ENCODE measurements around the gene CAMK2D.

The CAMK2D gene

GRCh38 chr4:113502906-113503305, 258.6 kb downstream of the CAMK2D start:
- no peaks in the 10 kb centered on the region for H3K36me3 ChIP-seq (ENCODE audit: insufficient read depth, low read length)
- no peak overlapping the region for H3K27ac ChIP-seq
- no peak overlapping the region for H3K9ac ChIP-seq (ENCODE audit: insufficient read length)
- DNase-seq (ENCODE audit: low read depth, low spot score): no peak
- no peak overlapping the region for H3K4me3 ChIP-seq
- no peaks in the 10 kb centered on the region for H3K9me3 ChIP-seq (ENCODE audit: low read depth, low read length)
- TF ChIP-seq FOXP2 (optimal IDR thresholded peaks at IDR 0.05; ENCODE audit: control extremely low read depth, extremely low read length, insufficient read depth) (no peak), POLR2AphosphoS5 (IDR thresholded peaks at IDR 0.05; ENCODE audit: borderline replicate concordance, low read depth, low read length) (no peak), EZH2 (IDR thresholded peaks at IDR 0.05) (no peak)

DNA sequence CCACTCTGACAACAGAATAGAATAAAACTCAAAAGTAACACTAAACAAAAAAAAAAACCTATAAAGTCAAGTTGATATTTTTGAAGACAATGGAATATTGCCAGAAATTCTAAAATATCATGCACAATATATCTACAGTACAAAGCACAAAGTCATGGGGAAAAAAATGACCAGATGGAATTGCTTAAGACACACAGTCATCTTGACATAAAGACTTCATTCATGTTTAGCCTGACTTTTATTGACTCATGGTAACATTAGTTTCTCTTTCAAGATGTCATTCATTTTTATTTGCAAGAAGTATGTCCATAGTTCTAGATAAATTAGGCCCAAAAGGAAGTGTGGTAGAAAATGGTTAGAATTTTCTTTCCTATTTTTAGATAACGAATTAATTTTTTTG, 259.1 kb downstream of the CAMK2D start:
- no peak overlapping the region for H3K27ac ChIP-seq
- no peak for DNase-seq (ENCODE audit: low read depth, low spot score)
- H3K9me3 ChIP-seq (ENCODE audit: low read depth, low read length): no peaks in the 10 kb centered on the region
- TF ChIP-seq FOXP2 (optimal IDR thresholded peaks at IDR 0.05; ENCODE audit: control extremely low read depth, extremely low read length, insufficient read depth) (no peak), EZH2 (IDR thresholded peaks at IDR 0.05) (no peak), POLR2AphosphoS5 (IDR thresholded peaks at IDR 0.05; ENCODE audit: borderline replicate concordance, low read depth, low read length) (no peak)
- no peak overlapping the region for H3K9ac ChIP-seq (ENCODE audit: insufficient read length)
- no peaks in the 10 kb centered on the region for H3K36me3 ChIP-seq (ENCODE audit: insufficient read depth, low read length)
- H3K4me3 ChIP-seq: no peak overlapping the region

- H3K9ac ChIP-seq (ENCODE audit: insufficient read length): no peak overlapping the region
- no peaks in the 10 kb centered on the region for H3K36me3 ChIP-seq (ENCODE audit: insufficient read depth, low read length)
- H3K4me3 ChIP-seq: no peak overlapping the region
- no peaks in the 10 kb centered on the region for H3K9me3 ChIP-seq (ENCODE audit: low read depth, low read length)
- TF ChIP-seq FOXP2 (optimal IDR thresholded peaks at IDR 0.05; ENCODE audit: control extremely low read depth, extremely low read length, insufficient read depth): no peak
- TF ChIP-seq EZH2 (IDR thresholded peaks at IDR 0.05): no peak
- TF ChIP-seq POLR2AphosphoS5 (IDR thresholded peaks at IDR 0.05; ENCODE audit: borderline replicate concordance, low read depth, low read length): no peak
- no peak for DNase-seq (ENCODE audit: low read depth, low spot score)
- no peak overlapping the region for H3K27ac ChIP-seq
These were observed 261.1 kb downstream of the CAMK2D start for GRCh38 chr4:113500424-113500823.

- H3K9ac ChIP-seq (ENCODE audit: insufficient read length): no peak overlapping the region
- no peak overlapping the region for H3K27ac ChIP-seq
- no peak for TF ChIP-seq EZH2 (IDR thresholded peaks at IDR 0.05)
- TF ChIP-seq POLR2AphosphoS5 (IDR thresholded peaks at IDR 0.05; ENCODE audit: borderline replicate concordance, low read depth, low read length): no peak
- no peak for TF ChIP-seq FOXP2 (optimal IDR thresholded peaks at IDR 0.05; ENCODE audit: control extremely low read depth, extremely low read length, insufficient read depth)
- no peak overlapping the region for H3K4me3 ChIP-seq
- no peaks in the 10 kb centered on the region for H3K36me3 ChIP-seq (ENCODE audit: insufficient read depth, low read length)
- no peak for DNase-seq (ENCODE audit: low read depth, low spot score)
- no peaks in the 10 kb centered on the region for H3K9me3 ChIP-seq (ENCODE audit: low read depth, low read length)
These were observed 261.8 kb downstream of the CAMK2D start for GRCh38 chr4:113499696-113500095.

- Histone ChIP-seq H3K27ac (no peak overlapping the region), H3K4me3 (no peak overlapping the region), H3K9ac (ENCODE audit: insufficient read length) (no peak overlapping the region), H3K9me3 (ENCODE audit: low read depth, low read length) (no peaks in the 10 kb centered on the region), H3K36me3 (ENCODE audit: insufficient read depth, low read length) (no peaks in the 10 kb centered on the region)
- TF ChIP-seq FOXP2 (optimal IDR thresholded peaks at IDR 0.05; ENCODE audit: control extremely low read depth, extremely low read length, insufficient read depth) (no peak), EZH2 (IDR thresholded peaks at IDR 0.05) (no peak)
- no peak for DNase-seq (ENCODE audit: low read depth, low spot score)
These were observed 262.4 kb downstream of the CAMK2D start for GRCh38 chr4:113499166-113499565.

DNA sequence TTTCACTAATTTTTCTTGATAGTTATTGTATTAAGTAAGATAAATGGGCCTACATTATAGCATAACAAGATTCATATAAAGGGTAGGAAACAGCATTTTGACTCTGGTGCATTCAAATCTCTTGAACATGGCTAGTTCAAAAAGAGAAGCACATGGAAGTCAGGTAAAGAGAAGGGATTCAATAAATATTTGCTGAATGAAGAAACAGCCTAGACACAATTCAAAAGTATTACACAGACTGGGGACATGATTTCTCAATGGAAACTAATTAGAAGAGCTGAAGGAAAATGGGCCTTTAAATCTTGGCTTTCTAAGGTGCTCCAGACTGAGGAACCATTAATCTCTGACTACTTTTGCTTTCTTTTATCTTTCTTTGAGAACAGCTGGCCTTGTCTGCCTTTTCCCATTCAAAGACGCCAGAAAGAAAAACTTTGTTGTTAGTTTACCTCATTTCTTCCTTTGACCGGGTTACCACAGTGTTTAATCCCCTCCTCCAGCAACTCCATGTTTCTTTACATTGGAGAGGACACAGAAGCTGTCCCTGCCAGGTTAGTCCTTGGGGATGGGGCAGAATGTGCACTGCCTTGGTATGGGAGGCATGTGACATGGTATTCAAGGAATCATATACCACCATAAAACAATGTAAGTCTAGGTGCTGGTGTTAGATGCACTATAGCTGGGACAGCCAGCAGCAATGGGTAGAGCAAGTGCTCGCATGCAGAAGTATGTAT, 264.2 kb downstream of the CAMK2D start:
- H3K4me3 ChIP-seq: no peak overlapping the region
- H3K9ac ChIP-seq (ENCODE audit: insufficient read length): no peak overlapping the region
- no peak for TF ChIP-seq EZH2 (IDR thresholded peaks at IDR 0.05)
- no peak for TF ChIP-seq FOXP2 (optimal IDR thresholded peaks at IDR 0.05; ENCODE audit: control extremely low read depth, extremely low read length, insufficient read depth)
- TF ChIP-seq POLR2AphosphoS5 (IDR thresholded peaks at IDR 0.05; ENCODE audit: borderline replicate concordance, low read depth, low read length): no peak
- H3K9me3 ChIP-seq (ENCODE audit: low read depth, low read length): no peaks in the 10 kb centered on the region
- H3K27ac ChIP-seq: no peak overlapping the region
- DNase-seq (ENCODE audit: low read depth, low spot score): no peak
- H3K36me3 ChIP-seq (ENCODE audit: insufficient read depth, low read length): no peaks in the 10 kb centered on the region

- no peak for DNase-seq (ENCODE audit: low read depth, low spot score)
- no peak for TF ChIP-seq FOXP2 (optimal IDR thresholded peaks at IDR 0.05; ENCODE audit: control extremely low read depth, extremely low read length, insufficient read depth)
- TF ChIP-seq POLR2AphosphoS5 (IDR thresholded peaks at IDR 0.05; ENCODE audit: borderline replicate concordance, low read depth, low read length): no peak
- no peak for TF ChIP-seq EZH2 (IDR thresholded peaks at IDR 0.05)
- H3K27ac ChIP-seq: no peak overlapping the region
- no peaks in the 10 kb centered on the region for H3K36me3 ChIP-seq (ENCODE audit: insufficient read depth, low read length)
- no peak overlapping the region for H3K4me3 ChIP-seq
- H3K9me3 ChIP-seq (ENCODE audit: low read depth, low read length): no peaks in the 10 kb centered on the region
- H3K9ac ChIP-seq (ENCODE audit: insufficient read length): no peak overlapping the region
These were observed 264.8 kb downstream of the CAMK2D start for GRCh38 chr4:113496698-113497097.

DNA sequence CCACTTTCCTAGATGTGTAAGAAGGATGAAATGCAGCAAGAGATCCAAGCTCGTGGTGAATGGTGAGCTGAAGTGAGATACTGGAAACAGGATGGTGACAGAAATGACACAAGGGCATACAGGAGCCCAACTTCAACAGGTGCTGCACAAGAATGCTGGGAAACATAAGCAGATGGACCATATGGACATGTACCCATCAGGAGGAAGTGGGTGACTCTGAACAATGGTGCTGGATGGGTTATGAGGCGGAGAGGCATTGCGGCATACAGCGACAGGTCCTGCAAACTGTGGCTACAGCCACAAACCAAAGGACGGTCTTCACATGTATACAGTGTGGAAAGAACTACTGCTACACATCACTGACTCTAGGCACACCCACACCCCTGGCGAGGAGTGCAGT, 265.7 kb downstream of the CAMK2D start:
- no peak for DNase-seq (ENCODE audit: low read depth, low spot score)
- Histone ChIP-seq H3K36me3 (ENCODE audit: insufficient read depth, low read length) (no peaks in the 10 kb centered on the region), H3K4me3 (no peak overlapping the region), H3K9me3 (ENCODE audit: low read depth, low read length) (no peaks in the 10 kb centered on the region), H3K9ac (ENCODE audit: insufficient read length) (no peak overlapping the region), H3K27ac (no peak overlapping the region)
- TF ChIP-seq EZH2 (IDR thresholded peaks at IDR 0.05) (no peak), FOXP2 (optimal IDR thresholded peaks at IDR 0.05; ENCODE audit: control extremely low read depth, extremely low read length, insufficient read depth) (no peak), POLR2AphosphoS5 (IDR thresholded peaks at IDR 0.05; ENCODE audit: borderline replicate concordance, low read depth, low read length) (no peak)

DNA sequence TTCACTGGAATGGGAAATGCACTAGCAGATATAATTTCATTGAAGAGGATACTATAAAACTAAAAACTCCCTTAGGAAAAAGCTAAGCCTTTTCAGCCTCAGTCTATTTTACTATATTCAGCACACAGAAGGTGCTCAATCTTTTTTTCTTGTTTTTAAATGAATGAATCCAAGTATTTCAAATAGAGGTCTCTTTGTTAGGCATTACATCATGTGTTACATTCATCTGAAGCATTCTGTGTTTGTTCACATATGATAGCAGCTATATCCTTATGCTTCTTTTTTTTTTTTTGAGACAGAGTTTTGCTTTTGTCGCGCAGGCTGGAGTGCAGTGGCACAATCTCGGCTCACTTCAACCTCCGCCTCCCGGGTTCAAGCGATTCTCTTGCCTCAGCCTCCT, 278.4 kb downstream of the CAMK2D start:
- Histone ChIP-seq H3K9ac (ENCODE audit: insufficient read length) (no peak overlapping the region), H3K27ac (no peak overlapping the region), H3K36me3 (ENCODE audit: insufficient read depth, low read length) (no peaks in the 10 kb centered on the region), H3K9me3 (ENCODE audit: low read depth, low read length) (no peaks in the 10 kb centered on the region), H3K4me3 (no peak overlapping the region)
- DNase-seq (ENCODE audit: low read depth, low spot score): no peak
- TF ChIP-seq POLR2AphosphoS5 (IDR thresholded peaks at IDR 0.05; ENCODE audit: borderline replicate concordance, low read depth, low read length): no peak
